Transverse colon (tissue), 4 donors: ENCODE data around the gene PROM2. TPM values are rescaled to one million over a fixed set of nuclear protein-coding genes. Genes with fewer than 3 reads are reported as not detected.

Experiments
- DNase-seq: peaks from one replicate; pipeline ENCODE4 v3.0.0-alpha.2; 2019
- H3K27ac ChIP-seq, 4 donors: fragments of 200-600 bp; sonication (generic); 2 replicates each; pipeline ENCODE4 v1.5.1; 2016 to 2018; ENCODE audit warnings: inconsistent platforms in 4 of 4
- H3K27me3 ChIP-seq: fragments of 200-600 bp; sonication (generic); 2 replicates; pipeline ENCODE4 v1.5.1; 2017; ENCODE audit warnings: inconsistent platforms
- H3K36me3 ChIP-seq, 4 donors: fragments of 200-600 bp; sonication (generic); 2 replicates each; pipeline ENCODE4 v1.5.1; 2017 to 2019; ENCODE audit warnings: inconsistent platforms in 4 of 4
- H3K4me1 ChIP-seq, 4 donors: fragments of 200-600 bp; sonication (generic); 2 replicates each; pipeline ENCODE4 v1.5.1; 2017 to 2020; ENCODE audit warnings: inconsistent platforms in 4 of 4
- H3K4me3 ChIP-seq, 4 donors: fragments of 200-600 bp; sonication (generic); 1 replicate in 1 of 4; 2 replicates in 3 of 4; pipeline versions ENCODE4 v1.5.1 to v1.6.1; 2017 to 2019; ENCODE audit warnings: inconsistent platforms in 4 of 4
- H3K9me3 ChIP-seq, 2 donors: fragments of 200-600 bp; sonication (generic); 2 replicates each; pipeline ENCODE4 v1.5.1; 2017 to 2019; ENCODE audit warnings: inconsistent platforms in 2 of 2
- EP300 ChIP-seq: sonication (generic); formaldehyde crosslinking; IDR thresholded peaks from one replicate; pipeline ENCODE4 v1.6.1; 2017; ENCODE audit warnings: antibody characterized with exemption, low read depth
- POLR2A ChIP-seq: fragments of 450-650 bp; IDR thresholded peaks from one replicate; pipeline ENCODE4 v1.6.1; 2016; ENCODE audit warnings: antibody characterized with exemption, mild to moderate bottlenecking, moderate library complexity
- POLR2AphosphoS5 ChIP-seq, 3 donors: sonication (generic); formaldehyde crosslinking; IDR thresholded peaks; one replicate each; pipeline ENCODE4 v1.6.1; 2016; ENCODE audit warnings: antibody characterized with exemption in 3 of 3
- WGBS, 2 donors: methylation state at CpG; one replicate each; pipeline ENCODE4 v1.1.5; 2018; ENCODE audit warnings: low coverage in 1 of 2; 5-methylcytosine and 5-hydroxymethylcytosine counted together
- in situ Hi-C, 4 donors: fragments of 200-750 bp; cut with MboI; loops; one replicate each; pipeline versions ENCODE4 v1.15.0 to v1.15.1; 2017; ENCODE audit warnings: low sequenced_read_pairs in 3 of 4, low pct_ligation_motif_present in 1 of 4, low pct_unique_long_range_greater_than_20kb in 1 of 4
- intact Hi-C: fragments of 100-400 bp; cut with DNase I; formaldehyde crosslinking; loops from one replicate; pipeline ENCODE4 v1.15.1; 2023; ENCODE audit warnings: low total_unique reads
- total RNA-seq, 4 donors: library from RNA; depleted of rRNA; stranded (reverse); fragments of >200 nt; gene quantifications; one replicate each; pipeline ENCODE4 v1.1.0, GENCODE V29; 2016
- TF ChIP-seq, protein P1 (sequence below), 5 experiments: fragments of 200-600 bp in 3 of 5; fragments of 450-650 bp in 2 of 5; sonication (generic) in 3 of 5; IDR thresholded peaks; 1 replicate in 2 of 5; 2 replicates in 3 of 5; pipeline ENCODE4 v1.5.1; 2016 to 2017; ENCODE audit warnings: antibody characterized with exemption in 5 of 5, inconsistent platforms in 3 of 5, mild to moderate bottlenecking in 2 of 5, moderate library complexity in 1 of 5

The PROM2 gene
- total RNA-seq, 4 donors from 2014 or later, result 20.2 to 46.6 (median 28.6) TPM

DNA sequence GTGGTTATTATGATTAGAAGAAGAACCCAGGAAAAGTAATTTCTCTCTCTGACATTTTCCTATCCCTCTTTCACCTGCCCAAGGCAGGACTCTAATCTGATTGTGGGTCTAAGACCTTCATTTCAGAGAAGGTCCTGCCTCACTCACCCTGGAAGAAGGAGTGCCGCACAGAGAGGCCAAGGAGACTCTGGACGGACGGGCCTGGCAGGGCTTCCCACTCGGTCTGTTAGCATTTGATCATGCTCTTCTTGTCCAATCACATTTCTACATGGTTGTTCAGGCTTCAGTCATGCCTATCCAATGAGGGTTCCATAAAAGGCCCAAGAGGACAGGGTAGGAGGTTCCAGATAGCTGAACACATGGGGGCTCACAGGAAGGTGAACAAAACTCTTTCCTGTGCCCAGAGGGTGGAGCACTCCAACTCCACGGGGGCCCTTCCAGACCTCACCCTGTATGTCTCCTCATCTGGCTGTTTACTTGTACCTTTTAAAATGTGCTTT is 39.9 kb upstream of the PROM2 start:
- in situ Hi-C loops, result no loop called here

DNA sequence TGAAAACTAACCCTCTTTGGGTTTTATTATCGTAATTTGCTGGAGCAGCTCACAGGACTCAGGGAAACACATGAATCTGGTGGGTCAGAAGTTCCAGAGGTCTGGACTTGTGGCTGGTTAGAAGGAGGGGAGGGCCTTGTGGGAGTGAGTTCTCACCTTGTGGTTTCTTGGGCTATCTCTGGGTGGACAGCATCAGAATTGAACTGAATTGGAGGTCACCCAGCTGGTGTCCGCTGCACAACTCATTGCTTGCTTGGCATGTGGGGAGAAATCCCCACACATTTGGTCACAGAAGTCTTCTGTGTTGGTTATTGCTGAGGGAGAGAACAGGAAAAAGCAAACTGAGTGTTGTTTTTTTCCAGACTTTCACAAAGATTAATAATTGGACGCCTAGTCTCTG is 39.4 kb upstream of the PROM2 start:
- TF ChIP-seq POLR2A, result no peak
- TF ChIP-seq, protein P1, sequence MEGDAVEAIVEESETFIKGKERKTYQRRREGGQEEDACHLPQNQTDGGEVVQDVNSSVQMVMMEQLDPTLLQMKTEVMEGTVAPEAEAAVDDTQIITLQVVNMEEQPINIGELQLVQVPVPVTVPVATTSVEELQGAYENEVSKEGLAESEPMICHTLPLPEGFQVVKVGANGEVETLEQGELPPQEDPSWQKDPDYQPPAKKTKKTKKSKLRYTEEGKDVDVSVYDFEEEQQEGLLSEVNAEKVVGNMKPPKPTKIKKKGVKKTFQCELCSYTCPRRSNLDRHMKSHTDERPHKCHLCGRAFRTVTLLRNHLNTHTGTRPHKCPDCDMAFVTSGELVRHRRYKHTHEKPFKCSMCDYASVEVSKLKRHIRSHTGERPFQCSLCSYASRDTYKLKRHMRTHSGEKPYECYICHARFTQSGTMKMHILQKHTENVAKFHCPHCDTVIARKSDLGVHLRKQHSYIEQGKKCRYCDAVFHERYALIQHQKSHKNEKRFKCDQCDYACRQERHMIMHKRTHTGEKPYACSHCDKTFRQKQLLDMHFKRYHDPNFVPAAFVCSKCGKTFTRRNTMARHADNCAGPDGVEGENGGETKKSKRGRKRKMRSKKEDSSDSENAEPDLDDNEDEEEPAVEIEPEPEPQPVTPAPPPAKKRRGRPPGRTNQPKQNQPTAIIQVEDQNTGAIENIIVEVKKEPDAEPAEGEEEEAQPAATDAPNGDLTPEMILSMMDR (IDR thresholded peaks at IDR 0.05), result no peak
- no peak for TF ChIP-seq POLR2AphosphoS5 (IDR thresholded peaks at IDR 0.05)
- TF ChIP-seq EP300, result no peak
- Histone ChIP-seq H3K9me3 (peaks cover 0 to 4% of the 10 kb centered on the region in 2 donors), H3K4me1 (no peaks in the 10 kb centered on the region), H3K27ac (no peak overlapping the region), H3K4me3 (no peak overlapping the region), H3K27me3 (no peaks in the 10 kb centered on the region), H3K36me3 (no peaks in the 10 kb centered on the region)
- DNase-seq, result no peak
- intact Hi-C loops (no loop called here), in situ Hi-C loops (no loop called here)
- WGBS, 2 donors, result 75 to 94% methylated on average over 1 to 3 of the region's 3 CpGs

More for the DNA sequence above, 39.9 kb upstream of the PROM2 start:
- TF ChIP-seq, protein P1 (IDR thresholded peaks at IDR 0.05), result no peak
- TF ChIP-seq EP300 (no peak), POLR2A (no peak), POLR2AphosphoS5 (IDR thresholded peaks at IDR 0.05) (no peak)
- Histone ChIP-seq H3K4me1 (no peaks in the 10 kb centered on the region), H3K36me3 (no peaks in the 10 kb centered on the region), H3K27ac (no peak overlapping the region), H3K27me3 (no peaks in the 10 kb centered on the region), H3K9me3 (peaks cover 0 to 4% of the 10 kb centered on the region in 2 donors), H3K4me3 (no peak overlapping the region)
- DNase-seq, result no peak
- 78 to 86% methylated on average over 4 to 5 of the region's 5 CpGs for WGBS, 2 donors
- intact Hi-C loops, result no loop called here

DNA sequence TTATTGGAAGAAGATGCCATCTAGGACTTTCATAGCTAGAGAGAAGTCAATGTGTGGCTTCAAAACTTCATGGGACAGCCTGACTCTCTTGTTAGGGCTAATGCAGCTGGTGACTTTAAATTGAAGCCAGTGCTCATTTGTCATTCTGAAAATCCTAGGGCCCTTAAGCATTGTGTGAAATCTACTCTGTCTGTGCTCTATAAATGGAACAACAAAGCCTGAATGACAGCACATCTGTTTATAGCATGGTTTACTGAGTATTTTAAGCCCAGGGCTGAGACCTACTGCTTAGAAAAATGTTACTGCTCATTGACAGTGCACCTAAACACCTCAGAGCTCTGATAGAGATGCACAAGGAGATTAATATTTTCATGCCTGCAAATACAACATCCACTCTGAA is 36.1 kb upstream of the PROM2 start:
- in situ Hi-C loops, result no loop called here
- H3K27ac ChIP-seq, result no peak overlapping the region
- H3K4me3 ChIP-seq, result no peak overlapping the region
- intact Hi-C loops, result no loop called here
- H3K9me3 ChIP-seq, result peaks cover 16 to 17% of the 10 kb centered on the region in 2 donors
- H3K36me3 ChIP-seq, result no peaks in the 10 kb centered on the region
- no peaks in the 10 kb centered on the region for H3K27me3 ChIP-seq
- DNase-seq, result no peak
- TF ChIP-seq POLR2A (no peak), POLR2AphosphoS5 (IDR thresholded peaks at IDR 0.05) (no peak), EP300 (no peak)
- TF ChIP-seq, protein P1 (IDR thresholded peaks at IDR 0.05), result no peak
- no peaks in the 10 kb centered on the region for H3K4me1 ChIP-seq

DNA sequence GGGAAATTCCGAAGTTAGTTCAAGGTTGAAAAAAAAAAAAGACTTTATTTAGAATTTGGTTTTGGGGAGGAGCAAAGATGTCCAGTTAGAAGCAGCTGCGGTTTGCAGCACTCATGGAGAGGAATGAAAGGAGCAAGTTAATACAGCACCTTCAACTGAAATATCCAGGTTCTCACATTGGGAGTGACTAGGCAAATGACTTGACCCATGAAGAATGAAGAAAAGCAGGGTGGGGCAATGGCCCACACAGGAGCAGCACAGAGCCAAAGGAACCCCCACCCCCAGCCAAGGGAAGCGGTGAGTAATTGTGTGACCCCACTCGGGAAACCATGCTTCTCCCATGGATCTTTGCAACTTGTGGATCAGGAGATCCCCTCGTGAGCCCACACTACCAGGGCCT is 34.2 kb upstream of the PROM2 start:
- Histone ChIP-seq H3K27ac (no peak overlapping the region), H3K4me1 (no peaks in the 10 kb centered on the region), H3K4me3 (no peak overlapping the region), H3K9me3 (peaks cover 16 to 21% of the 10 kb centered on the region in 2 donors), H3K27me3 (no peaks in the 10 kb centered on the region), H3K36me3 (no peaks in the 10 kb centered on the region)
- no peak for DNase-seq
- TF ChIP-seq, protein P1 (IDR thresholded peaks at IDR 0.05), result no peak
- TF ChIP-seq POLR2A (no peak), EP300 (no peak), POLR2AphosphoS5 (IDR thresholded peaks at IDR 0.05) (no peak)
- intact Hi-C loops (no loop called here), in situ Hi-C loops (no loop called here)
- 90 to 95% methylated on average over 2 to 5 of the region's 5 CpGs for WGBS, 2 donors
